GM12878 (cell line): Measurements from ENCODE around the gene PRIMPOL. TPM values are rescaled to one million over a fixed set of nuclear protein-coding genes. Genes with fewer than 3 reads are reported as not detected.

Source experiments
- BACH1 ChIP-seq: fragments of 450-650 bp; IDR thresholded peaks from 2 replicates; pipeline ENCODE4 v1.6.1; 2017; ENCODE audit warnings: mild to moderate bottlenecking, borderline replicate concordance
- BMI1 ChIP-seq: fragments of 450-650 bp; IDR thresholded peaks from 2 replicates; pipeline ENCODE4 v1.6.1; 2016; ENCODE audit warnings: mild to moderate bottlenecking, moderate library complexity, borderline replicate concordance
- CBFB ChIP-seq: IDR thresholded peaks from 2 replicates; pipeline ENCODE4 v1.6.1; 2016; ENCODE audit warnings: antibody characterized with exemption, low read depth
- E2F4 ChIP-seq: IDR thresholded peaks from 2 replicates; pipeline ENCODE4 v1.6.1; 2012; ENCODE audit warnings: low read depth, low read length, improper control_type of control experiment
- GATAD2B ChIP-seq: fragments of 450-650 bp; conservative IDR thresholded peaks from 2 replicates; pipeline ENCODE4 v1.6.1; 2017; ENCODE audit warnings: low read depth, mild to moderate bottlenecking, moderate library complexity
- HDAC6 ChIP-seq: fragments of 200-600 bp; sonication (generic); IDR thresholded peaks from one replicate; pipeline ENCODE4 v1.8.0; 2017; ENCODE audit warnings: antibody characterized with exemption; ENCODE audit not compliant: unreplicated experiment
- LARP7 ChIP-seq: fragments of 450-650 bp; IDR thresholded peaks from 2 replicates; pipeline ENCODE4 v1.6.1; 2017; ENCODE audit warnings: mild to moderate bottlenecking
- MLLT1 ChIP-seq: fragments of 450-650 bp; IDR thresholded peaks from 2 replicates; pipeline ENCODE4 v1.6.1; 2016; ENCODE audit warnings: mild to moderate bottlenecking
- NBN ChIP-seq: fragments of 450-650 bp; IDR thresholded peaks from 2 replicates; pipeline ENCODE4 v1.6.1; 2016
- NRF1 ChIP-seq: conservative IDR thresholded peaks from 2 replicates; pipeline ENCODE4 v1.6.1; 2011; ENCODE audit warnings: mild to moderate bottlenecking, low read depth, low read length, improper control_type of control experiment
- RAD51 ChIP-seq: fragments of 450-650 bp; IDR thresholded peaks from 2 replicates; pipeline ENCODE4 v1.6.1; 2016; ENCODE audit warnings: moderate library complexity, mild to moderate bottlenecking, inconsistent platforms
- RBBP5 ChIP-seq: fragments of 200-600 bp; sonication (generic); conservative IDR thresholded peaks from 2 replicates; pipeline ENCODE4 v1.6.1; 2016
- RFX5 ChIP-seq: IDR thresholded peaks from 2 replicates; pipeline ENCODE4 v1.6.1; 2011; ENCODE audit warnings: low read depth, low read length, improper control_type of control experiment
- SMAD1 ChIP-seq: fragments of 450-650 bp; IDR thresholded peaks from 2 replicates; pipeline ENCODE4 v1.6.1; 2018; ENCODE audit warnings: mild to moderate bottlenecking, low read depth; ENCODE audit not compliant: partially characterized antibody
- SMARCA5 ChIP-seq: fragments of 450-650 bp; IDR thresholded peaks from 2 replicates; pipeline ENCODE4 v1.6.1; 2017; ENCODE audit warnings: mild to moderate bottlenecking
- SUZ12 ChIP-seq: fragments of 200-600 bp; sonication (generic); IDR thresholded peaks from one replicate; pipeline ENCODE4 v1.6.1; 2018; ENCODE audit warnings: antibody characterized with exemption, mild to moderate bottlenecking; ENCODE audit not compliant: unreplicated experiment
- TCF12 ChIP-seq: IDR thresholded peaks from 2 replicates; pipeline ENCODE4 v1.6.1; 2011; ENCODE audit warnings: low read depth, mild to moderate bottlenecking, low read length
- ZNF687 ChIP-seq: fragments of 450-650 bp; IDR thresholded peaks from 2 replicates; pipeline ENCODE4 v1.6.1; 2017; ENCODE audit warnings: mild to moderate bottlenecking, moderate library complexity
- polyA plus RNA-seq, 11 experiments: library from polyadenylated mRNA; depleted of rRNA in 4 of 11; unstranded in 6 of 11; stranded (reverse) in 5 of 11; fragments of >200 nt; fragmentation: Nextera tagmentation in 4 of 11; fragmentation: Illumina TruSeq in 1 of 11; extraction: Ambion mirVana in 4 of 11; extraction: Trizol in 1 of 11; gene quantifications; 1 replicate in 1 of 11; 2 replicates in 10 of 11; pipeline versions ENCODE4 v1.2.1 to v1.2.3, GENCODE V29; 2011 to 2016; ENCODE audit warnings: inconsistent platforms in 2 of 11, missing spikeins in 2 of 11, low read depth in 1 of 11
- total RNA-seq, 4 experiments: library from RNA; depleted of rRNA in 3 of 4; stranded (reverse); fragments of >200 nt in 3 of 4; fragmentation: Illumina TruSeq in 1 of 4; extraction: Trizol in 1 of 4; gene quantifications; 2 replicates each; pipeline versions ENCODE4 v1.2.1 to v1.2.3, GENCODE V29; 2013 to 2021

Gene PRIMPOL
- total and polyA plus RNA-seq, 10 of the 15 experiments (the other 5 are each of a cell fraction or from before 2014, with no cell fraction given): 10.6 to 23.7 (median 14.0) TPM

- 0 out of 2 replicates have a peak, but pooled peaks have one; percentile 8 for TF ChIP-seq ZNF687
- no peak for TF ChIP-seq BMI1
- TF ChIP-seq SMARCA5: no peak
- no peak for TF ChIP-seq HDAC6
- no peak for TF ChIP-seq TCF12
- TF ChIP-seq NRF1: no peak
- TF ChIP-seq LARP7: no peak
- TF ChIP-seq SUZ12: no peak
- no peak; the same call in 1 of the 2 replicates for TF ChIP-seq BACH1
- TF ChIP-seq RBBP5: no peak
- TF ChIP-seq NBN: peak; percentile 16; the same call in 1 of the 2 replicates
- no peak for TF ChIP-seq E2F4
- TF ChIP-seq RAD51: no peak
- TF ChIP-seq CBFB: no peak
- peak; percentile 22; the same call in 1 of the 2 replicates for TF ChIP-seq MLLT1
- TF ChIP-seq GATAD2B: no peak
- no peak for TF ChIP-seq SMAD1
- no peak for TF ChIP-seq RFX5
- TF ChIP-seq, all 136 proteins: peak for 4
These were observed 675 bp downstream of the PRIMPOL start (continued) for GRCh38 chr4:184649971-184650855.
